Activated T-helper 1 cell treated with anti-CD3 and anti-CD28 coated beads, Interleukin-12 subunit alpha, Interleukin-12 subunit beta, Interleukin-2, Interleukin-4 antibody, amounts not matched to agents 30 ng/mL and 10 ng/mL and 1 ng/mL, durations not matched to agents 14 hours and 24 hours and 36 hours (primary cell): ENCODE data around the gene CAPZA2. TPM values are rescaled to one million over a fixed set of nuclear protein-coding genes. Genes with fewer than 3 reads are reported as not detected.
"Not testable (repeated sequence)": the region's sequence is repeated elsewhere in the genome, so short reads cannot be mapped to it uniquely, and the experiment has no call there.

Source experiments
- DNase-seq: peaks from one replicate; pipeline ENCODE4 v3.0.0; 2021; ENCODE audit warnings: low spot score
- H3K27ac Mint-ChIP-seq: one replicate; pipeline ENCODE4 v1.8.0; 2021; ENCODE audit warnings: mild to moderate bottlenecking, mixed read lengths
- H3K27me3 Mint-ChIP-seq: one replicate; pipeline ENCODE4 v1.8.0; 2022; ENCODE audit warnings: mild to moderate bottlenecking, moderate library complexity, mixed read lengths; ENCODE audit not compliant: insufficient read depth
- H3K36me3 Mint-ChIP-seq: one replicate; pipeline ENCODE4 v1.8.0; 2021; ENCODE audit warnings: low read depth, mixed read lengths
- H3K4me1 Mint-ChIP-seq: one replicate; pipeline ENCODE4 v1.8.0; 2021; ENCODE audit warnings: low read depth, mixed read lengths
- H3K4me3 Mint-ChIP-seq: one replicate; pipeline ENCODE4 v1.8.0; 2021; ENCODE audit warnings: mild to moderate bottlenecking, moderate library complexity, mixed read lengths
- H3K9me3 Mint-ChIP-seq: one replicate; pipeline ENCODE4 v1.8.0; 2021; ENCODE audit warnings: mixed read lengths
- intact Hi-C: fragments of 100-400 bp; cut with micrococcal nuclease; formaldehyde crosslinking; loops from one replicate; pipeline ENCODE4 v1.15.1; 2024
- total RNA-seq: library from RNA; stranded (reverse); gene quantifications from 2 replicates; pipeline ENCODE4 v1.2.3, GENCODE V29; 2022

Gene CAPZA2
- total RNA-seq, 1 donor from 2014 or later = 143 TPM

- Mint-ChIP-seq H3K27ac (no peak overlapping the region), H3K4me1 (no peaks in the 10 kb centered on the region), H3K4me3 (no peak overlapping the region), H3K27me3 (no peaks in the 10 kb centered on the region), H3K9me3 (no peaks in the 10 kb centered on the region), H3K36me3 (no peaks in the 10 kb centered on the region)
- intact Hi-C loops = no loop called here
- no peak for DNase-seq
Observed at GRCh38 chr7:116969371-116969902, 107.0 kb downstream of the CAPZA2 start.

GRCh38 chr7:116970238-116970910 lies 108.0 kb downstream of the CAPZA2 start:
- intact Hi-C loops = no loop called here
- H3K36me3 Mint-ChIP-seq = no peaks in the 10 kb centered on the region
- no peaks in the 10 kb centered on the region for H3K4me1 Mint-ChIP-seq
- no peaks in the 10 kb centered on the region for H3K27me3 Mint-ChIP-seq
- no peak overlapping the region for H3K4me3 Mint-ChIP-seq
- no peak overlapping the region for H3K27ac Mint-ChIP-seq
- DNase-seq = no peak
- H3K9me3 Mint-ChIP-seq = no peaks in the 10 kb centered on the region

- H3K27ac Mint-ChIP-seq = not testable (repeated sequence)
Observed at GRCh38 chr7:116971153-116971552, 108.8 kb downstream of the CAPZA2 start.

More at GRCh38 chr7:116971153-116971552, 108.8 kb downstream of the CAPZA2 start:
- H3K4me1 Mint-ChIP-seq, H3K4me3 Mint-ChIP-seq, intact Hi-C loops, H3K9me3 Mint-ChIP-seq, DNase-seq, H3K27me3 Mint-ChIP-seq, H3K36me3 Mint-ChIP-seq: not testable (repeated sequence)

Other genes with a start within 250 kb of the CAPZA2 start
- gene MET, start 190.4 kb upstream of the CAPZA2 start, total RNA-seq = 3.2 TPM in 2 replicates
- gene ST7, start 90.9 kb downstream of the CAPZA2 start, total RNA-seq = 4.5 and 5.8 TPM in 2 replicates